GM12865 (cell line): ENCODE results near the gene FAM110D.

Source experiments
- DNase-seq: peaks from one replicate; pipeline ENCODE4 v3.0.0; 2010; ENCODE audit warnings: low read depth
- H3K4me3 ChIP-seq: 2 replicates; pipeline ENCODE4 v1.5.1; 2011; ENCODE audit warnings: mild to moderate bottlenecking, low read depth, low read length, control low read depth
- CTCF ChIP-seq: IDR thresholded peaks from 2 replicates; pipeline ENCODE4 v1.5.1; 2011; ENCODE audit warnings: low read length, control low read depth, low read depth, inconsistent platforms; ENCODE audit not compliant: insufficient read depth; ENCODE audit errors: missing control alignments

FAM110D gene

GRCh38 chr1:26158271-26158907, 490 bp upstream of the FAM110D start:
- no peak for TF ChIP-seq CTCF
- DNase-seq = no peak
- no peak overlapping the region for H3K4me3 ChIP-seq

GRCh38 chr1:26159743-26160039, 812 bp downstream of the FAM110D start:
- TF ChIP-seq CTCF = no peak
- DNase-seq = no peak
- H3K4me3 ChIP-seq = no peak overlapping the region

GRCh38 chr1:26160527-26161414, 1.9 kb downstream of the FAM110D start:
- H3K4me3 ChIP-seq = no peak overlapping the region
- DNase-seq = no peak
- no peak for TF ChIP-seq CTCF

GRCh38 chr1:26161415-26162219, 2.7 kb downstream of the FAM110D start:
- no peak for TF ChIP-seq CTCF
- no peak overlapping the region for H3K4me3 ChIP-seq
- no peak for DNase-seq

GRCh38 chr1:26162220-26162709, 3.4 kb downstream of the FAM110D start:
- no peak overlapping the region for H3K4me3 ChIP-seq
- no peak for TF ChIP-seq CTCF
- DNase-seq = no peak

GRCh38 chr1:26163684-26164035, 4.8 kb downstream of the FAM110D start:
- no peak for DNase-seq
- no peak overlapping the region for H3K4me3 ChIP-seq
- TF ChIP-seq CTCF = no peak
